A673 (cell line): Measurements from ENCODE around the gene GRAMD1B.

ENCODE experiments used
- EZH2 ChIP-seq: fragments of 200-600 bp; sonication (generic); IDR thresholded peaks from 2 replicates; pipeline ENCODE4 v1.6.1; 2017; ENCODE audit warnings: borderline replicate concordance, low read depth, mild to moderate bottlenecking, mixed read lengths, antibody characterized with exemption, low read length; ENCODE audit not compliant: poor library complexity, severe bottlenecking
- TF ChIP-seq, protein P1 (sequence below): fragments of 300-800, 200-600 bp; sonication (generic); conservative IDR thresholded peaks from 2 replicates; pipeline ENCODE4 v1.5.1; 2017; ENCODE audit warnings: low read depth, mild to moderate bottlenecking, antibody characterized with exemption, low read length, moderate library complexity, mixed read lengths

DNA sequence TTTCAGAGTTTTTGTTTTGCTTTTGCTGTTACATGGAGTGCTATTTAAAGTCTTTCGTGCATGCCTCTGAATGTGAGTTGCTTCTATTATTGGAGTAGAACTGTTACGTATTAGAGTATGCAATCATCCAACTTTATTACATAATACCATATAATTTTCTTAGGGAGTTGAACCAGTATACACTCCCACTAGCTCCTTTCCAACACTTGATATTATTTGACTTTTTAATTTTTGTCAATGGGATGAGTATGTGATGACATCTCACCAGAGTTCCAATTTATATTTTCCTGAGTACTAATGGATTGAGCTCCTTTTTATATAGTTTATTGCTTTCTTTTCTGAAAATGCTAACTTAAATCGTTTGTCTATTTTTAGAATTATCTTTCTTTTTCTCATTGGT is 90.9 kb downstream of the GRAMD1B start:
- TF ChIP-seq, protein P1, sequence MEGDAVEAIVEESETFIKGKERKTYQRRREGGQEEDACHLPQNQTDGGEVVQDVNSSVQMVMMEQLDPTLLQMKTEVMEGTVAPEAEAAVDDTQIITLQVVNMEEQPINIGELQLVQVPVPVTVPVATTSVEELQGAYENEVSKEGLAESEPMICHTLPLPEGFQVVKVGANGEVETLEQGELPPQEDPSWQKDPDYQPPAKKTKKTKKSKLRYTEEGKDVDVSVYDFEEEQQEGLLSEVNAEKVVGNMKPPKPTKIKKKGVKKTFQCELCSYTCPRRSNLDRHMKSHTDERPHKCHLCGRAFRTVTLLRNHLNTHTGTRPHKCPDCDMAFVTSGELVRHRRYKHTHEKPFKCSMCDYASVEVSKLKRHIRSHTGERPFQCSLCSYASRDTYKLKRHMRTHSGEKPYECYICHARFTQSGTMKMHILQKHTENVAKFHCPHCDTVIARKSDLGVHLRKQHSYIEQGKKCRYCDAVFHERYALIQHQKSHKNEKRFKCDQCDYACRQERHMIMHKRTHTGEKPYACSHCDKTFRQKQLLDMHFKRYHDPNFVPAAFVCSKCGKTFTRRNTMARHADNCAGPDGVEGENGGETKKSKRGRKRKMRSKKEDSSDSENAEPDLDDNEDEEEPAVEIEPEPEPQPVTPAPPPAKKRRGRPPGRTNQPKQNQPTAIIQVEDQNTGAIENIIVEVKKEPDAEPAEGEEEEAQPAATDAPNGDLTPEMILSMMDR = no peak
- no peak for TF ChIP-seq EZH2
